Measurements from ENCODE around the gene LTB. TPM values are rescaled to one million over a fixed set of nuclear protein-coding genes. Genes with fewer than 3 reads are reported as not detected.

LTB gene
- total and polyA plus RNA-seq, 9 of the 15 experiments (the other 6 are each of a cell fraction or from before 2014, with no cell fraction given): 0.07 to 0.51 TPM; not detected in 7

GRCh38 chr6:31621991-31622390 lies 39.8 kb upstream of the LTB start:
- Histone ChIP-seq H3K4me1 (replicated peaks in 1 of 2; ENCODE audit: control insufficient read depth in 2 of 2, insufficient read depth in 2 of 2, low read length in 2 of 2) (peaks cover 13 to 25% of the 10 kb centered on the region in 2 experiments), H3K27ac (ENCODE audit: extremely low read depth, low read depth, low read length) (peak overlapping the region; percentile 98), H3K9me1 (ENCODE audit: control insufficient read depth, insufficient read depth, low read length) (peaks cover 12% of the 10 kb centered on the region), H3K9me3 (replicated peaks; ENCODE audit: control insufficient read depth, insufficient read depth, low read depth, low read length) (no peaks in the 10 kb centered on the region), H3K9ac (ENCODE audit: insufficient read depth in 1 of 2, low read depth in 2 of 2, low read length in 2 of 2) (peak overlapping the region; percentile 98 to 99), H3K4me2 (ENCODE audit: insufficient read depth, low read length) (peak overlapping the region; percentile 99), H4K20me1 (replicated peaks; ENCODE audit: control insufficient read depth, insufficient read depth, low read length) (peaks cover 22% of the 10 kb centered on the region; the same call in 1 of the 2 replicates), H2AFZ (ENCODE audit: low read depth, low read length) (no peak overlapping the region), H3K4me3 (peak overlapping the region; percentile 96), H3K79me2 (ENCODE audit: control insufficient read depth, insufficient read depth, low read length) (peaks cover 62% of the 10 kb centered on the region), H3K27me3 (ENCODE audit: control insufficient read depth in 2 of 2, insufficient read depth in 2 of 2, low read length in 2 of 2) (no peaks in the 10 kb centered on the region), H3K36me3 (ENCODE audit: control insufficient read depth, insufficient read depth, low read length) (peaks cover 61% of the 10 kb centered on the region)
- CTCF ChIA-PET (ENCODE audit: low intra/inter-chr PET ratio): no interaction called here
- DNase-seq (ENCODE audit: extremely low read depth in 1 of 4, low spot score in 3 of 4) (no peak), ATAC-seq (no peak), FAIRE-seq (no peak)
- WGBS (ENCODE audit: insufficient coverage, low coverage, missing lambda C conversion rate): 1% methylated on average over 4 of the region's 4 CpGs
- in situ Hi-C loops (cut with MboI): no loop called here
- intact Hi-C loops (cut with micrococcal nuclease): no loop called here
- TF ChIP-seq ZBTB17 (CRISPR knock-in tag; IDR thresholded peaks at IDR 0.05) (no peak), HNRNPL (IDR thresholded peaks at IDR 0.05; ENCODE audit: low read depth, low read length) (no peak), ZFPM2 (CRISPR knock-in tag; IDR thresholded peaks at IDR 0.05) (no peak), EHMT2 (IDR thresholded peaks at IDR 0.05) (no peak), NCOA2 (IDR thresholded peaks at IDR 0.05; ENCODE audit: partially characterized antibody in 2 of 2) (no peak), PREB (CRISPR knock-in tag; IDR thresholded peaks at IDR 0.05) (no peak), SNAPC5 (CRISPR knock-in tag; IDR thresholded peaks at IDR 0.05) (no peak), HMBOX1 (IDR thresholded peaks at IDR 0.05) (no peak), KDM5B (IDR thresholded peaks at IDR 0.05; ENCODE audit: insufficient replicate concordance, low read depth, low read length) (no peak)
- no TSS peak for BruUV-seq (replicated peaks)
- POLR2A ChIA-PET: interaction anchor here (0.6 to 12.4 kb wide), 21 partner anchors 9 to 1350 kb away, joined by 3 to 274 read pairs (median 4); partner anchors contain the start of genes APOM, BAG6, C6orf47 and DDX39B

All from K562 (cell line).